ENCODE results near the gene GULP1.

The GULP1 gene

DNA sequence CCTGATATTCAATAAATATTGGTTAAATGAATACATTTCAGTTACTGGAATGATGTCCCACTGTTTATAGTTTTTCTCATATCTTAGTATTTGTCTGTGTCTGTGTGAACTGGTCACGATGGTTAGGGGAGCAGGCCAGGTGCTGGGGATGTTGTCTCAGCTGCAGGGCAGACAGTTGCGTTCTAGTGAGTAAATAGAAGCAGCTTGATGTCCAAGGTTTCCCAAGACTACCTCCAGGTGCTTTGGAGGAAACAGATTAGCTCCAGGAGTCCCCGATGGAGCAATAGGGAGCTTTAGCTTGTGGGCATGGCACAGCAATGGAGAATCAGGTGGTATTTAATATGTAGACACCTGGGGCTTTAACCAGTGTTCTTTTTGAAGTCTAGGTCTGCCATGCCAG is 75.5 kb downstream of the GULP1 start:
- H3K27ac ChIP-seq = no peak overlapping the region
- H3K4me3 ChIP-seq = no peak overlapping the region
- TF ChIP-seq, protein P1, sequence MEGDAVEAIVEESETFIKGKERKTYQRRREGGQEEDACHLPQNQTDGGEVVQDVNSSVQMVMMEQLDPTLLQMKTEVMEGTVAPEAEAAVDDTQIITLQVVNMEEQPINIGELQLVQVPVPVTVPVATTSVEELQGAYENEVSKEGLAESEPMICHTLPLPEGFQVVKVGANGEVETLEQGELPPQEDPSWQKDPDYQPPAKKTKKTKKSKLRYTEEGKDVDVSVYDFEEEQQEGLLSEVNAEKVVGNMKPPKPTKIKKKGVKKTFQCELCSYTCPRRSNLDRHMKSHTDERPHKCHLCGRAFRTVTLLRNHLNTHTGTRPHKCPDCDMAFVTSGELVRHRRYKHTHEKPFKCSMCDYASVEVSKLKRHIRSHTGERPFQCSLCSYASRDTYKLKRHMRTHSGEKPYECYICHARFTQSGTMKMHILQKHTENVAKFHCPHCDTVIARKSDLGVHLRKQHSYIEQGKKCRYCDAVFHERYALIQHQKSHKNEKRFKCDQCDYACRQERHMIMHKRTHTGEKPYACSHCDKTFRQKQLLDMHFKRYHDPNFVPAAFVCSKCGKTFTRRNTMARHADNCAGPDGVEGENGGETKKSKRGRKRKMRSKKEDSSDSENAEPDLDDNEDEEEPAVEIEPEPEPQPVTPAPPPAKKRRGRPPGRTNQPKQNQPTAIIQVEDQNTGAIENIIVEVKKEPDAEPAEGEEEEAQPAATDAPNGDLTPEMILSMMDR (IDR thresholded peaks at IDR 0.05) = no peak
- no peak for DNase-seq (ENCODE audit: low spot score)

DNA sequence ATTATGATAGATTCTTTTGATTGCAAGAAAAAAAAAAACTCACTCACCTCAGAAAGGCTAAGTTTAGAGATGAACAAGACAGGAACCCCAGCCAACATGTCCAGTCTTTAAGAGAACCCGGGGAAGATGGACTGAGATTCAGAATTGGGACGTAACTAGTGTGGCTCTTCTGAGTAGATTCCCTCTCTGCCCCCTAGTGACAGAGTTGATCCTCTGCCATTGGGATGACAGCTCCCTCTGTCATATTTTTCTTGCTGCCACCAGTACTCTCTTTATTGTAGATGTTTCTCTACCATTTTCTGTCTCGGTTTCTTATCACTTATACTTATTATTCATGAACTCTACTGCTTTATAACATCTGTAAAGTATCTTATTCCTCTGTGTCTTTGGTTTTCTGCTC is 77.7 kb downstream of the GULP1 start:
- DNase-seq (ENCODE audit: low spot score) = no peak
- H3K27ac ChIP-seq = no peak overlapping the region
- H3K4me3 ChIP-seq = no peak overlapping the region
- TF ChIP-seq, protein P1 (IDR thresholded peaks at IDR 0.05) = no peak

DNA sequence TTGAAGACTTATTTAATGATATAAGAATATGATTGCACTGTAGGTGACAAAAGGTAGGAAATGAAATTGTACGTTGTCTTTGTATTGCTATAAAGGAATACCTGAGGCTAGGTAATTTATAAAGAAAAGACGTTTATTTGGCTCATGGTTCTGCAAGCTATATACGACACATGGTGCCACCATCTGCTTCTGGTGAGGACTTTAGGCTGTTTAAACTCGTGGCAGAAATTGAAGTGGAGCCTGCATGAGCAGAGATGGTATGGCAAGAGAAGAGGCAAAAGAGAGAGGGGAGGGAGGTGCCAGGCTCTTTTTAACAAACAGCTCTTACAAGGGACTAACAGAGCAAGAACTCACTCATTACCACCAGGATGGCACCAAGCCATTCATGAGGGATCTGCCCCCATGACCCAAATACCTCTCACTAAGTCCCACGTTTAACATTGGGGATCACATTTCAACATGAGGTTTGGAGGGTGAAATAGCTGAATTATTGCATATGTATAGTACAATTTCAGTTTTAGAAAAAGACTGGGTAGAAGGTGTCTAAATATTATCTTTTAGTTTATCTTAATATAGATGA is 86.8 kb downstream of the GULP1 start:
- Histone ChIP-seq H3K4me3 (no peak overlapping the region), H3K27ac (no peak overlapping the region)
- DNase-seq (ENCODE audit: low spot score) = no peak
- TF ChIP-seq, protein P1 (IDR thresholded peaks at IDR 0.05) = no peak

DNA sequence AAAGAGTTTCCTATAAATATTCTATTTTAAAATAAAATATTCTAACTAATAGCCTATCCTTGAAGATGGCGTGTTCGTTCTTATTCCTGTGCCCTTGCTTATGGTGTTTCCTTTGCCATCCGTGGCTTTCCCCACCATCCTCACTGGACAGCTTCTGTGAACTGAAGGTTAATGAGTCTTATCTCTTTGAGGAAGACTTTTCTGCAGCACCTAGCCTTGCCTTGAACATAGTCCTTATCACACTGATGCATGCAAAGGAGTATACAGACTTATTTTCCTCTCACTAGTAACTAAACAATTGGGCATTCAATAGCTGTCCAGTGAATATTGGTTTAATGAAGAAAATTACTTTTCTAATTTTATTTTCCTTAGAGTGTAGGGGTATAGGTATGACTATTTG is 88.1 kb downstream of the GULP1 start:
- no peak for DNase-seq (ENCODE audit: low spot score)
- Histone ChIP-seq H3K4me3 (no peak overlapping the region), H3K27ac (no peak overlapping the region)
- TF ChIP-seq, protein P1 (IDR thresholded peaks at IDR 0.05) = no peak

DNA sequence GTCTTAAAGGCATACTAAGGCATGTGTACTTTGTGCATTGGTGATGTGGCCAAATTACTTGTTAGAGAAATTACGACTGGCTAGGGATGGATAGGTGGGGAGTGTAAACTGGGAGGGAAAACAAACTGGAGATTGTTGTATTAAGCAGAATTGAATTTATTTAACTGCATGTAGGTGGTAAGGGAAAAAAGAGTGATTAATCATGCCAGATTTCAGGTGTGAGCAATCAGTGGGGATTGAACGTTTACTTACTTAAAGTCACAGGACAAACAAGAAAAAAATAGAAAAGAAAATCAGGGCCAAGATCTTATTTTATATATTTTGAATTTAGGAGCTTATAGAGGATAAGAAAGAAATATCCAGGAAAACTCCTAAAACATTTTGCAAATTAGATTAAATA is 88.6 kb downstream of the GULP1 start:
- DNase-seq (ENCODE audit: low spot score) = no peak

DNA sequence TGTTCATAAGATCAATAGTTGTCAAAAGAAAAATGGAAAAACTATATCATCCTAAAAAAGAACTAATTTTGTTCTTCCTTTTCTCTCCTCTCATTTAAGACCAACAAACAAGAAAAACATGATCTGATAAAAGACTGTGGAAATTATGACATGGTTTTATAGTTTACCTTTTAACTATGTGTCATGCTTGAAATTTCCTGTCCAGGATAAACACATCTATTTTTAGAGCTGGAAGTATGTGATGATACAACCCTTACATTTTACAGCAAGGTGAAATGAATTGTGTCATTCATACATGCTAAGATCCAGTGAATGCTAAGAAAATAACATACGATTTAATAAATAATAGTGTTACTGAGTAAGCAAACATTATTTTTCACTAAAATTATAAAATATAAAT is 89.9 kb downstream of the GULP1 start:
- H3K27ac ChIP-seq = no peak overlapping the region

More for the DNA sequence above, 88.6 kb downstream of the GULP1 start:
- no peak overlapping the region for H3K27ac ChIP-seq
- no peak overlapping the region for H3K4me3 ChIP-seq
- TF ChIP-seq, protein P1 (IDR thresholded peaks at IDR 0.05) = no peak

DNA sequence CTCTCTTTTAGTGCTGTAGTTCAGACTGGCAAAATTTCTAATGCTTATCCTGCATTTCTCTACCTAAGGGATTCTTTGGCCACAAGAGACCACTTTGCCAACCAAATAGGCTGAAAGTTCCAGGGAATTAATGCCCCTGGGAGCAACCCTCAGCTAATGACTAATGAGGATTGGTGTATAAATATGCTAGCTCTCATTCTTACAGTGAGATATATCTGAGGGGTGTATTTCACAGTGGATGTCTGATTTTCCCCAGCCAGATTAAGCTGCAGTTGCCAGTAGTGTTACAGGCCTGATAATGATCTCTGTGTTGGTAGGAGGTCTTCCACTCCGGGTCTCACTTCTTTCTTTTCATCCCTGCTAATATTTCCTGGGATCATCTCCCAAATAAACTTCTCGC is 90.4 kb downstream of the GULP1 start:
- no peak for DNase-seq (ENCODE audit: low spot score)
- Histone ChIP-seq H3K4me3 (peak overlapping the region; percentile 59), H3K27ac (peak overlapping the region in 1 of 2 donors; percentile 31)
- TF ChIP-seq, protein P1 (IDR thresholded peaks at IDR 0.05) = no peak

More for the DNA sequence above, 89.9 kb downstream of the GULP1 start:
- H3K4me3 ChIP-seq = no peak overlapping the region
- DNase-seq (ENCODE audit: low spot score) = no peak
- TF ChIP-seq, protein P1 (IDR thresholded peaks at IDR 0.05) = no peak

All from coronary artery (tissue), 2 donors.